HCT116 (cell line): ENCODE data around the gene NUTM2G. TPM values are rescaled to one million over a fixed set of nuclear protein-coding genes. Genes with fewer than 3 reads are reported as not detected.
"Not testable (repeated sequence)": the region's sequence is repeated elsewhere in the genome, so short reads cannot be mapped to it uniquely, and the experiment has no call there.

Experiments used
- ATAC-seq: fragments of 200-7000 bp; cut with Tn5 transposase; 2 replicates; pipeline ENCODE4 v1.9.1; 2020; ENCODE audit warnings: mild to moderate bottlenecking, moderate library complexity
- BruUV-seq: library from RNA; stranded (reverse); fragments of 400-500 nt; replicated peaks from 2 replicates; lab custom pipeline; 2021; lab: Mats Ljungman, UMichigan
- CTCF ChIA-PET: fragments of 300-600 bp; sonication (Branson Sonifier 250); formaldehyde crosslinking; loops from one replicate; lab custom pipeline; 2021; ENCODE audit warnings: antibody characterized with exemption; lab: Charles Lee
- POLR2A ChIA-PET: fragments of 300-600, 350-600 bp; sonication (Branson Sonifier 250); formaldehyde crosslinking; loops from one replicate; lab custom pipeline; 2021; ENCODE audit warnings: antibody characterized with exemption; lab: Charles Lee
- RAD21 ChIA-PET, 2 experiments: fragments of 300-600 bp; sonication (Branson Sonifier 250); formaldehyde crosslinking; loops; one replicate each; lab custom pipeline; 2023; ENCODE audit warnings: low total read pairs in 2 of 2; ENCODE audit not compliant: uncharacterized antibody in 2 of 2, unreplicated experiment in 2 of 2, low non-redundant PET in 1 of 2; lab: Charles Lee
- DNase-seq: peaks from one replicate; pipeline ENCODE4 v3.0.0-alpha.2; 2010; ENCODE audit warnings: low read depth, low spot score
- H2AFZ ChIP-seq: fragments of 200-600 bp; shearing (Covaris generic), sonication (generic); 2 replicates; pipeline ENCODE4 v1.6.1; 2017; ENCODE audit warnings: low read depth, mixed run types, mixed read lengths, antibody characterized with exemption, low read length; ENCODE audit not compliant: poor library complexity, severe bottlenecking
- H3K27ac ChIP-seq: 2 replicates; pipeline ENCODE4 v1.5.1; 2012; ENCODE audit warnings: low read depth, low read length
- H3K27me3 ChIP-seq: fragments of 200-600 bp; sonication (generic); 2 replicates; pipeline ENCODE4 v1.6.1; 2016; ENCODE audit warnings: mixed run types, low read length, mixed read lengths; ENCODE audit not compliant: insufficient read depth
- H3K36me3 ChIP-seq, 2 experiments: fragments of 200-500 bp in 1 of 2; fragments of 200-600 bp in 1 of 2; sonication (Bioruptor generic) in 1 of 2; sonication (generic) in 1 of 2; 2 replicates each; pipeline versions ENCODE4 v1.5.1 to v1.6.1; 2014 to 2016; ENCODE audit warnings: low read length in 2 of 2, inconsistent platforms in 1 of 2, mixed read lengths in 1 of 2, mixed run types in 1 of 2; ENCODE audit not compliant: insufficient read depth in 2 of 2, control insufficient read depth in 1 of 2
- H3K4me1 ChIP-seq, 2 experiments: fragments of 200-600 bp in 1 of 2; sonication (generic) in 1 of 2; 2 replicates each; pipeline versions ENCODE4 v1.5.1 to v1.6.1; 2012 to 2017; ENCODE audit warnings: low read length in 2 of 2, inconsistent platforms in 1 of 2, mild to moderate bottlenecking in 1 of 2, mixed read lengths in 1 of 2, mixed run types in 1 of 2, moderate library complexity in 1 of 2; ENCODE audit not compliant: insufficient read depth in 2 of 2, control insufficient read depth in 1 of 2
- H3K4me2 ChIP-seq: fragments of 200-600 bp; sonication (generic); 2 replicates; pipeline ENCODE4 v1.6.1; 2017; ENCODE audit warnings: mixed run types, low read length, mixed read lengths
- H3K4me3 ChIP-seq, 2 experiments: fragments of 200-600 bp in 1 of 2; sonication (generic) in 1 of 2; replicated peaks in 1 of 2; 2 replicates each; pipeline ENCODE4 v1.5.1; 2011 to 2016; ENCODE audit warnings: low read length in 2 of 2, control low read depth in 1 of 2, low read depth in 1 of 2, mild to moderate bottlenecking in 1 of 2, mixed read lengths in 1 of 2, mixed run types in 1 of 2
- H3K79me2 ChIP-seq: fragments of 200-600 bp; sonication (generic); 2 replicates; pipeline ENCODE4 v1.6.1; 2017; ENCODE audit warnings: mild to moderate bottlenecking, mixed run types, low read length, moderate library complexity, mixed read lengths; ENCODE audit not compliant: insufficient read depth
- H3K9ac ChIP-seq: fragments of 200-600 bp; sonication (generic); 2 replicates; pipeline ENCODE4 v1.6.1; 2016; ENCODE audit warnings: low read length, mixed read lengths
- H3K9me2 ChIP-seq: fragments of 200-600 bp; sonication (generic), shearing (Covaris generic); 2 replicates; pipeline ENCODE4 v1.6.1; 2017; ENCODE audit warnings: mixed run types, mild to moderate bottlenecking, moderate library complexity; ENCODE audit not compliant: insufficient read depth
- H3K9me3 ChIP-seq, 2 experiments: fragments of 200-500 bp in 1 of 2; fragments of 200-600 bp in 1 of 2; sonication (Bioruptor generic) in 1 of 2; sonication (generic) in 1 of 2; 2 replicates each; pipeline ENCODE4 v1.6.1; 2014 to 2017; ENCODE audit warnings: low read length in 2 of 2, mixed read lengths in 2 of 2, inconsistent platforms in 1 of 2, low read depth in 1 of 2, mild to moderate bottlenecking in 1 of 2, mixed run types in 1 of 2, moderate library complexity in 1 of 2; ENCODE audit not compliant: control insufficient read depth in 1 of 2, insufficient read depth in 1 of 2
- H4K20me1 ChIP-seq: fragments of 200-600 bp; sonication (generic), shearing (Covaris generic); 2 replicates; pipeline ENCODE4 v1.6.1; 2017; ENCODE audit warnings: mixed run types, mild to moderate bottlenecking, moderate library complexity; ENCODE audit not compliant: insufficient read depth
- intact Hi-C: fragments of 100-400 bp; cut with micrococcal nuclease; formaldehyde crosslinking; loops from 2 replicates; pipeline ENCODE4 v1.10.0; 2022
- total RNA-seq: library from RNA; stranded (reverse); gene quantifications from one replicate; pipeline ENCODE4 v1.2.1, GENCODE V29; 2021; ENCODE audit not compliant: unreplicated experiment

The NUTM2G gene
- total RNA-seq, 1 experiment from 2014 or later, result not detected

GRCh38 chr9:96934097-96934496 lies 5.5 kb downstream of the NUTM2G start:
- H3K4me1 ChIP-seq, ATAC-seq, H3K9me2 ChIP-seq, H3K9ac ChIP-seq, BruUV-seq, DNase-seq, H3K36me3 ChIP-seq, RAD21 ChIA-PET, H3K4me3 ChIP-seq, H3K27me3 ChIP-seq, CTCF ChIA-PET, H3K4me2 ChIP-seq, H3K27ac ChIP-seq, intact Hi-C loops, POLR2A ChIA-PET, H4K20me1 ChIP-seq, H3K9me3 ChIP-seq, H2AFZ ChIP-seq, H3K79me2 ChIP-seq: not testable (repeated sequence)

- H3K9ac ChIP-seq, H3K9me3 ChIP-seq, H3K9me2 ChIP-seq, BruUV-seq, H4K20me1 ChIP-seq, RAD21 ChIA-PET, H3K36me3 ChIP-seq, DNase-seq, POLR2A ChIA-PET, intact Hi-C loops, H3K4me2 ChIP-seq, H3K79me2 ChIP-seq, H3K27ac ChIP-seq, H3K4me1 ChIP-seq, CTCF ChIA-PET, ATAC-seq, H3K4me3 ChIP-seq, H2AFZ ChIP-seq, H3K27me3 ChIP-seq: not testable (repeated sequence)
These were observed 6.1 kb downstream of the NUTM2G start for GRCh38 chr9:96934706-96935105.

GRCh38 chr9:96935401-96935800 lies 6.8 kb downstream of the NUTM2G start:
- H3K27ac ChIP-seq, H4K20me1 ChIP-seq, POLR2A ChIA-PET, CTCF ChIA-PET, H2AFZ ChIP-seq, H3K9me2 ChIP-seq, H3K79me2 ChIP-seq, ATAC-seq, H3K9me3 ChIP-seq, H3K4me3 ChIP-seq, H3K9ac ChIP-seq, intact Hi-C loops, H3K27me3 ChIP-seq, RAD21 ChIA-PET, DNase-seq, H3K36me3 ChIP-seq, H3K4me2 ChIP-seq, H3K4me1 ChIP-seq, BruUV-seq: not testable (repeated sequence)

- H3K4me2 ChIP-seq, H3K36me3 ChIP-seq, H2AFZ ChIP-seq, POLR2A ChIA-PET, RAD21 ChIA-PET, intact Hi-C loops, H3K9ac ChIP-seq, H3K4me3 ChIP-seq, H4K20me1 ChIP-seq, H3K9me2 ChIP-seq, H3K9me3 ChIP-seq, DNase-seq, H3K79me2 ChIP-seq, ATAC-seq, H3K27me3 ChIP-seq, CTCF ChIA-PET, H3K4me1 ChIP-seq, H3K27ac ChIP-seq: not testable (repeated sequence)
- TSS peak; percentile 16 for BruUV-seq
These were observed 8.8 kb downstream of the NUTM2G start for GRCh38 chr9:96937442-96937841.
